Measurements from ENCODE around the gene FBXL20.

FBXL20 gene, protein sequence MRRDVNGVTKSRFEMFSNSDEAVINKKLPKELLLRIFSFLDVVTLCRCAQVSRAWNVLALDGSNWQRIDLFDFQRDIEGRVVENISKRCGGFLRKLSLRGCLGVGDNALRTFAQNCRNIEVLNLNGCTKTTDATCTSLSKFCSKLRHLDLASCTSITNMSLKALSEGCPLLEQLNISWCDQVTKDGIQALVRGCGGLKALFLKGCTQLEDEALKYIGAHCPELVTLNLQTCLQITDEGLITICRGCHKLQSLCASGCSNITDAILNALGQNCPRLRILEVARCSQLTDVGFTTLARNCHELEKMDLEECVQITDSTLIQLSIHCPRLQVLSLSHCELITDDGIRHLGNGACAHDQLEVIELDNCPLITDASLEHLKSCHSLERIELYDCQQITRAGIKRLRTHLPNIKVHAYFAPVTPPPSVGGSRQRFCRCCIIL

DNA sequence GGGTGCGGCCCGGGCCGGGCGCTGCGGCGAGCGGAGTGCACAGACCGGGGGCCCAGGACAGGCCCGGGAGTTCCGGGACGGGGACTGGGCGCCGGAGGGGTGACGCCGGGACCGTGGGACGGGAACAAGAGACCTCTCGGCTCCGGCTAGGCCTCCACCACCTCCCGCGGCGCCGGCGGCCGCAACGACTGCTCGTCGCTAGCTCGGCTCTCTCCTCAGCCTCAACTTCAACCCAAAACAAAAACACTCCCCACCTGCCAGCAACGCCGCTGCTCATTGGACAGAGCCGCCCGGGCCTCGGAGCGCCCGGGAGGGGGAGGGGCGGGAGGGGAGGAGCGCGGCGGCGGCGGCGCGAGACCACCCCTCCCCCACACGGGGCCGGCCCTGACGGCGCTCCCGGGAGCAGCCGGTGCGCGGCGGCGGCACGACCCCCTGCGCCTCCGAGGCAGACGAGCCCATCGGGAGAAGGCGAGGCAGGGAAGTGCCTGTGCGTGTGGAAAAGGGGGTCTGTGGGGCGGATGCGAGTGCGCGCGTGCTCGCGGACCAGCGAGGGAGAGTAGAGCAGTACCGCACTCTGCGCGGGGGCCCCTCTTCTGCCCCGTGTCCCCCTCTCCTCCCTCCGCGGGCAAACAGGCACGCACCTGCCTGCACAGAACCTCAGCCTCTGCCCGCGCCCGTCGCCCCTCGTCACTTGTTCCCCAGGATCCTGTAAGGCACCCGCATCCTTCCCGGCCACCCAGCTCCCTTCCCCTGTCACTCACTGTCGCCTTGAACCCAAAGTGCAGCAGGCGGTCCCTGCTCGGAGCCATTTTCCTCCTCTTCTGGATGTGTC is at the start of gene FBXL20:
Gene FBXL20 (minus strand): TSS at position 215 of the 832 bp plus-strand sequence. CDS start 224 bp downstream, outside the sequence.
- peaks cover 26% of the 10 kb centered on the region for H3K79me2 ChIP-seq (ENCODE audit: insufficient read depth, low read length)
- peaks cover 24% of the 10 kb centered on the region for H3K4me1 ChIP-seq (ENCODE audit: insufficient read depth, low read length, poor library complexity, severe bottlenecking)
- peak within 1 kb of the TSS; percentile 100 for H2AFZ ChIP-seq (ENCODE audit: low read length)

DNA sequence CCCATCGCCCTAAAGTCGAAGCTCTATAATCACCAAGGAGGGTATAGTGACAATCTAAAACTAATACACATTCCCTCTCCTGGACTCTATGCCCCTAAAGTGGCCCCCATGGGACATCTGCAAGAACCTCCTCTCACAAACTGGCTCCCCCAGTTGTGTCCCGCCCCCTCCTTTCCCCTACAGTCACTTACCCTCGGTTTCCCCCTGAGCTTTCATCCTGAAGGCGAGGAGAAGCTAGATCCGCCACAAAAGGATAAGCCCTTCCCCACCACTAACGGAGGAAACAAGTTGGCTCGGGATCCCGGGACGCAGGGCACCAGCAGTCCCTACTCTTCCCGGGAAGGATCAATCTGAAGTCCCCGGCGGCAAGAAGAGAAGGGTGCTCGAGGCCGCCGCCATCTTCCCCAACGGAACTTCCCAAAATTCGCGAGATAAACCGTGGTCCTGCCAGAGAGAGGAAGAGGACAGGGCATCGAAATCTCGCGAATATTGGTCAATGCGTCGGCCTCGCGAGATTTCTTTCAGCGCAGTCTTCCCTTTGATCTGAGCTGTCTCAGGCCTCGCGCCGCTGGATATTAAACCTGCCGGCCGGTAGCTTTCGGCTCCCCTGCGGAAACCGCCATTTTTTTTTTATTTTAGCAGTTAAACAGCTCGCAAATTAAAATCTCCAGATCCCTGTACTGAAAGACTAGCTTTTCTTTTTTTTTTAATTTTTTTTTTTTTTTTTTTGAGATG is 49.6 kb upstream of the FBXL20 start, which contains the start of gene MED1:
Gene MED1 (minus strand): TSS at position 417 of the 735 bp plus-strand sequence. CDS start 201 bp downstream, at position 216.
- peak within 1 kb of the TSS; percentile 94 for H2AFZ ChIP-seq (ENCODE audit: low read length)
- H4K20me1 ChIP-seq (ENCODE audit: insufficient read depth, low read length, poor library complexity, severe bottlenecking), result peaks cover 25% of the 10 kb centered on the region
- peaks cover 56% of the 10 kb centered on the region for H3K79me2 ChIP-seq (ENCODE audit: insufficient read depth, low read length)
- H3K27me3 ChIP-seq (ENCODE audit: insufficient read depth, low read length, poor library complexity, severe bottlenecking), result no peaks in the 10 kb centered on the region
- H3K9ac ChIP-seq (ENCODE audit: low read depth, low read length, poor library complexity, severe bottlenecking), result peak within 1 kb of the TSS; percentile 95
- peaks cover 25% of the 10 kb centered on the region for H3K4me1 ChIP-seq (ENCODE audit: insufficient read depth, low read length, poor library complexity, severe bottlenecking)
- H3K4me3 ChIP-seq (ENCODE audit: low read length, poor library complexity, severe bottlenecking), result peak within 1 kb of the TSS; percentile 99
- peaks cover 4% of the 10 kb centered on the region; the same call in 1 of the 2 replicates for H3F3A ChIP-seq (ENCODE audit: low read depth)
- no peaks in the 10 kb centered on the region for H3K9me2 ChIP-seq (replicated peaks; ENCODE audit: low read depth, low read length)
- H3K9me3 ChIP-seq (ENCODE audit: insufficient read depth, low read depth, low read length), result no peaks in the 10 kb centered on the region
- peak within 1 kb of the TSS; percentile 98 for H3K4me2 ChIP-seq (ENCODE audit: low read depth, low read length, poor library complexity, severe bottlenecking)
- TF ChIP-seq, protein P1, sequence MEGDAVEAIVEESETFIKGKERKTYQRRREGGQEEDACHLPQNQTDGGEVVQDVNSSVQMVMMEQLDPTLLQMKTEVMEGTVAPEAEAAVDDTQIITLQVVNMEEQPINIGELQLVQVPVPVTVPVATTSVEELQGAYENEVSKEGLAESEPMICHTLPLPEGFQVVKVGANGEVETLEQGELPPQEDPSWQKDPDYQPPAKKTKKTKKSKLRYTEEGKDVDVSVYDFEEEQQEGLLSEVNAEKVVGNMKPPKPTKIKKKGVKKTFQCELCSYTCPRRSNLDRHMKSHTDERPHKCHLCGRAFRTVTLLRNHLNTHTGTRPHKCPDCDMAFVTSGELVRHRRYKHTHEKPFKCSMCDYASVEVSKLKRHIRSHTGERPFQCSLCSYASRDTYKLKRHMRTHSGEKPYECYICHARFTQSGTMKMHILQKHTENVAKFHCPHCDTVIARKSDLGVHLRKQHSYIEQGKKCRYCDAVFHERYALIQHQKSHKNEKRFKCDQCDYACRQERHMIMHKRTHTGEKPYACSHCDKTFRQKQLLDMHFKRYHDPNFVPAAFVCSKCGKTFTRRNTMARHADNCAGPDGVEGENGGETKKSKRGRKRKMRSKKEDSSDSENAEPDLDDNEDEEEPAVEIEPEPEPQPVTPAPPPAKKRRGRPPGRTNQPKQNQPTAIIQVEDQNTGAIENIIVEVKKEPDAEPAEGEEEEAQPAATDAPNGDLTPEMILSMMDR (conservative IDR thresholded peaks at IDR 0.05; ENCODE audit: low read length), result no peak
- TF ChIP-seq EZH2phosphoT487 (IDR thresholded peaks at IDR 0.05; ENCODE audit: borderline replicate concordance), result no peak
- peaks cover 8% of the 10 kb centered on the region; the same call in 1 of the 2 replicates for H3K36me3 ChIP-seq (ENCODE audit: insufficient read depth, low read length)

More for the DNA sequence above, at the start of gene FBXL20:
- H3K36me3 ChIP-seq (ENCODE audit: insufficient read depth, low read length), result peaks cover 9% of the 10 kb centered on the region; the same call in 1 of the 2 replicates
- H3K9me2 ChIP-seq (replicated peaks; ENCODE audit: low read depth, low read length), result no peaks in the 10 kb centered on the region
- H3K9me3 ChIP-seq (ENCODE audit: insufficient read depth, low read depth, low read length), result no peaks in the 10 kb centered on the region
- H3F3A ChIP-seq (ENCODE audit: low read depth), result no peaks in the 10 kb centered on the region
- TF ChIP-seq, protein P1 (conservative IDR thresholded peaks at IDR 0.05; ENCODE audit: low read length), result no peak
- TF ChIP-seq EZH2phosphoT487 (IDR thresholded peaks at IDR 0.05; ENCODE audit: borderline replicate concordance), result no peak
- no peaks in the 10 kb centered on the region for H3K27me3 ChIP-seq (ENCODE audit: insufficient read depth, low read length, poor library complexity, severe bottlenecking)
- H3K4me3 ChIP-seq (ENCODE audit: low read length, poor library complexity, severe bottlenecking), result peak within 1 kb of the TSS; percentile 90
- H3K9ac ChIP-seq (ENCODE audit: low read depth, low read length, poor library complexity, severe bottlenecking), result peak within 1 kb of the TSS; percentile 71
- peak within 1 kb of the TSS; percentile 90 for H3K4me2 ChIP-seq (ENCODE audit: low read depth, low read length, poor library complexity, severe bottlenecking)
- peaks cover 21% of the 10 kb centered on the region for H4K20me1 ChIP-seq (ENCODE audit: insufficient read depth, low read length, poor library complexity, severe bottlenecking)

GRCh38 chr17:39450051-39450450 is 48.6 kb upstream of the FBXL20 start:
- no peak for TF ChIP-seq EZH2phosphoT487 (IDR thresholded peaks at IDR 0.05; ENCODE audit: borderline replicate concordance)
- TF ChIP-seq, protein P1 (conservative IDR thresholded peaks at IDR 0.05; ENCODE audit: low read length), result no peak
- Histone ChIP-seq H3K79me2 (ENCODE audit: insufficient read depth, low read length) (peaks cover 65% of the 10 kb centered on the region), H3K9me2 (replicated peaks; ENCODE audit: low read depth, low read length) (no peaks in the 10 kb centered on the region), H3F3A (ENCODE audit: low read depth) (peaks cover 4% of the 10 kb centered on the region; the same call in 1 of the 2 replicates), H3K9ac (ENCODE audit: low read depth, low read length, poor library complexity, severe bottlenecking) (peak overlapping the region; percentile 95), H4K20me1 (ENCODE audit: insufficient read depth, low read length, poor library complexity, severe bottlenecking) (peaks cover 25% of the 10 kb centered on the region), H3K4me2 (ENCODE audit: low read depth, low read length, poor library complexity, severe bottlenecking) (peak overlapping the region; percentile 92), H3K36me3 (ENCODE audit: insufficient read depth, low read length) (peaks cover 14% of the 10 kb centered on the region; the same call in 1 of the 2 replicates), H2AFZ (ENCODE audit: low read length) (no peak overlapping the region), H3K4me1 (ENCODE audit: insufficient read depth, low read length, poor library complexity, severe bottlenecking) (peaks cover 25% of the 10 kb centered on the region), H3K4me3 (ENCODE audit: low read length, poor library complexity, severe bottlenecking) (peak overlapping the region; percentile 99), H3K9me3 (ENCODE audit: insufficient read depth, low read depth, low read length) (no peaks in the 10 kb centered on the region), H3K27me3 (ENCODE audit: insufficient read depth, low read length, poor library complexity, severe bottlenecking) (no peaks in the 10 kb centered on the region)

All from Loucy (cell line).